HCT116 (cell line): ENCODE data around the gene PRKCZ. TPM values are rescaled to one million over a fixed set of nuclear protein-coding genes. Genes with fewer than 3 reads are reported as not detected.
"Not testable (repeated sequence)": the region's sequence is repeated elsewhere in the genome, so short reads cannot be mapped to it uniquely, and the experiment has no call there.

Experiments used
- ATAC-seq: fragments of 200-7000 bp; cut with Tn5 transposase; 2 replicates; pipeline ENCODE4 v1.9.1; 2020; ENCODE audit warnings: mild to moderate bottlenecking, moderate library complexity
- BruUV-seq: library from RNA; stranded (reverse); fragments of 400-500 nt; replicated peaks from 2 replicates; lab custom pipeline; 2021; lab: Mats Ljungman, UMichigan
- CTCF ChIA-PET: fragments of 300-600 bp; sonication (Branson Sonifier 250); formaldehyde crosslinking; loops from one replicate; lab custom pipeline; 2021; ENCODE audit warnings: antibody characterized with exemption; lab: Charles Lee
- POLR2A ChIA-PET: fragments of 300-600, 350-600 bp; sonication (Branson Sonifier 250); formaldehyde crosslinking; loops from one replicate; lab custom pipeline; 2021; ENCODE audit warnings: antibody characterized with exemption; lab: Charles Lee
- RAD21 ChIA-PET, 2 experiments: fragments of 300-600 bp; sonication (Branson Sonifier 250); formaldehyde crosslinking; loops; one replicate each; lab custom pipeline; 2023; ENCODE audit warnings: low total read pairs in 2 of 2; ENCODE audit not compliant: uncharacterized antibody in 2 of 2, unreplicated experiment in 2 of 2, low non-redundant PET in 1 of 2; lab: Charles Lee
- DNase-seq: peaks from one replicate; pipeline ENCODE4 v3.0.0-alpha.2; 2010; ENCODE audit warnings: low read depth, low spot score
- H2AFZ ChIP-seq: fragments of 200-600 bp; shearing (Covaris generic), sonication (generic); 2 replicates; pipeline ENCODE4 v1.6.1; 2017; ENCODE audit warnings: low read depth, mixed run types, mixed read lengths, antibody characterized with exemption, low read length; ENCODE audit not compliant: poor library complexity, severe bottlenecking
- H3K27ac ChIP-seq: 2 replicates; pipeline ENCODE4 v1.5.1; 2012; ENCODE audit warnings: low read depth, low read length
- H3K27me3 ChIP-seq: fragments of 200-600 bp; sonication (generic); 2 replicates; pipeline ENCODE4 v1.6.1; 2016; ENCODE audit warnings: mixed run types, low read length, mixed read lengths; ENCODE audit not compliant: insufficient read depth
- H3K36me3 ChIP-seq, 2 experiments: fragments of 200-500 bp in 1 of 2; fragments of 200-600 bp in 1 of 2; sonication (Bioruptor generic) in 1 of 2; sonication (generic) in 1 of 2; 2 replicates each; pipeline versions ENCODE4 v1.5.1 to v1.6.1; 2014 to 2016; ENCODE audit warnings: low read length in 2 of 2, inconsistent platforms in 1 of 2, mixed read lengths in 1 of 2, mixed run types in 1 of 2; ENCODE audit not compliant: insufficient read depth in 2 of 2, control insufficient read depth in 1 of 2
- H3K4me1 ChIP-seq, 2 experiments: fragments of 200-600 bp in 1 of 2; sonication (generic) in 1 of 2; 2 replicates each; pipeline versions ENCODE4 v1.5.1 to v1.6.1; 2012 to 2017; ENCODE audit warnings: low read length in 2 of 2, inconsistent platforms in 1 of 2, mild to moderate bottlenecking in 1 of 2, mixed read lengths in 1 of 2, mixed run types in 1 of 2, moderate library complexity in 1 of 2; ENCODE audit not compliant: insufficient read depth in 2 of 2, control insufficient read depth in 1 of 2
- H3K4me2 ChIP-seq: fragments of 200-600 bp; sonication (generic); 2 replicates; pipeline ENCODE4 v1.6.1; 2017; ENCODE audit warnings: mixed run types, low read length, mixed read lengths
- H3K4me3 ChIP-seq, 2 experiments: fragments of 200-600 bp in 1 of 2; sonication (generic) in 1 of 2; replicated peaks in 1 of 2; 2 replicates each; pipeline ENCODE4 v1.5.1; 2011 to 2016; ENCODE audit warnings: low read length in 2 of 2, control low read depth in 1 of 2, low read depth in 1 of 2, mild to moderate bottlenecking in 1 of 2, mixed read lengths in 1 of 2, mixed run types in 1 of 2
- H3K79me2 ChIP-seq: fragments of 200-600 bp; sonication (generic); 2 replicates; pipeline ENCODE4 v1.6.1; 2017; ENCODE audit warnings: mild to moderate bottlenecking, mixed run types, low read length, moderate library complexity, mixed read lengths; ENCODE audit not compliant: insufficient read depth
- H3K9ac ChIP-seq: fragments of 200-600 bp; sonication (generic); 2 replicates; pipeline ENCODE4 v1.6.1; 2016; ENCODE audit warnings: low read length, mixed read lengths
- H3K9me2 ChIP-seq: fragments of 200-600 bp; sonication (generic), shearing (Covaris generic); 2 replicates; pipeline ENCODE4 v1.6.1; 2017; ENCODE audit warnings: mixed run types, mild to moderate bottlenecking, moderate library complexity; ENCODE audit not compliant: insufficient read depth
- H3K9me3 ChIP-seq, 2 experiments: fragments of 200-500 bp in 1 of 2; fragments of 200-600 bp in 1 of 2; sonication (Bioruptor generic) in 1 of 2; sonication (generic) in 1 of 2; 2 replicates each; pipeline ENCODE4 v1.6.1; 2014 to 2017; ENCODE audit warnings: low read length in 2 of 2, mixed read lengths in 2 of 2, inconsistent platforms in 1 of 2, low read depth in 1 of 2, mild to moderate bottlenecking in 1 of 2, mixed run types in 1 of 2, moderate library complexity in 1 of 2; ENCODE audit not compliant: control insufficient read depth in 1 of 2, insufficient read depth in 1 of 2
- H4K20me1 ChIP-seq: fragments of 200-600 bp; sonication (generic), shearing (Covaris generic); 2 replicates; pipeline ENCODE4 v1.6.1; 2017; ENCODE audit warnings: mixed run types, mild to moderate bottlenecking, moderate library complexity; ENCODE audit not compliant: insufficient read depth
- ZFX ChIP-seq: fragments of 450-650 bp; IDR thresholded peaks from 2 replicates; pipeline ENCODE4 v1.6.1; 2017
- intact Hi-C: fragments of 100-400 bp; cut with micrococcal nuclease; formaldehyde crosslinking; loops from 2 replicates; pipeline ENCODE4 v1.10.0; 2022
- total RNA-seq: library from RNA; stranded (reverse); gene quantifications from one replicate; pipeline ENCODE4 v1.2.1, GENCODE V29; 2021; ENCODE audit not compliant: unreplicated experiment

The PRKCZ gene
- total RNA-seq, 1 experiment from 2014 or later = 46.8 TPM

DNA sequence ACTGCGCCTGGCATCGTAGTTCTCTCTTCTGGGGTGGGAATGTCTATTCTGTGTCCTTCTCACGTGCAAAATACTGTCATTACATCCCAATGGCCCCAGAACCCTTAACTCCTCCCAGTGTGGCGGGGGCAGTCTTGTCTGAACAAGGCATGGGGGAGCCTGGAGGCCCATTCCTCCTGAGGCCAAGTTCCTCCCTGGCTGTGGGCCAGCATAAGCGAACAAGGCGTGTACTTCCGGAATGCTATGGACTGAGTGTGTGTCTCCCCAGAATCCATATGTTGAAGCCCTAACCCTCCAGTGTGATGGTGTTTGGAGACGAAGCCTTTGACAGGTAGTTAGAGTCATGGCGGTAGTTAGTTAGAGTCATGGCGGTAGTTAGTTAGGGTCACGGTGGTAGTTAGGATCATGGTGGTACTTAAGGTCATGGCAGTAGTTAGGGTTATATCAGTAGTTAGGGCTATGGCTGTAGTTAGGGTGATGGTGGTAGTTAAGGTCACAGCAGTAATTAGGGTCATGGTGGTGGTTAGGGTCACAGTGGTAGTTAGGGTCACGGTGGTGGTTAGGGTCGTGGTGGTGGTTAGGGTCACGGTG, 71.0 kb downstream of the PRKCZ start:
- intact Hi-C loops = no loop called here

DNA sequence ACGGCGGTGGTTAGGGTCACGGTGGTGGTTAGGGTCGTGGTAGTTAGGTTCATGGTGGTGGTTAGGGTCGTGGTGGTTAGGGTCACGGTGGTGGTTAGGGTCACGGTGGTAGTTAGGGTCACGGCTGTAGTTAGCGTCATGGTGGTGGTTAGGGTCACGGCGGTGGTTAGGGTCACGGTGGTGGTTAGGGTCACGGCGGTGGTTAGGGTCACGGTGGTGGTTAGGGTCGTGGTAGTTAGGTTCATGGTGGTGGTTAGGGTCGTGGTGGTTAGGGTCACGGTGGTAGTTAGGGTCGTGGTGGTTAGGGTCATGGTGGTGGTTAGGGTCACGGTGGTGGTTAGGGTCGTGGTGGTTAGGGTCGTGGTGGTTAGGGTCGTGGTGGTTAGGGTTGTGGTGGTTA, 71.6 kb downstream of the PRKCZ start:
- ATAC-seq, H3K9me2 ChIP-seq, H3K4me1 ChIP-seq, BruUV-seq, RAD21 ChIA-PET, H3K27ac ChIP-seq, H3K9ac ChIP-seq, POLR2A ChIA-PET, H3K4me2 ChIP-seq, H3K79me2 ChIP-seq, H3K36me3 ChIP-seq, DNase-seq, intact Hi-C loops, H2AFZ ChIP-seq, H3K4me3 ChIP-seq, H3K27me3 ChIP-seq, CTCF ChIA-PET, H3K9me3 ChIP-seq, H4K20me1 ChIP-seq: not testable (repeated sequence)

More for the DNA sequence above, 71.0 kb downstream of the PRKCZ start:
- DNase-seq (no peak), ATAC-seq (no peak)
- TF ChIP-seq ZFX = no peak
- H3K4me1 ChIP-seq = no peaks in the 10 kb centered on the region
- no TSS peak for BruUV-seq
- no peak overlapping the region for H3K4me2 ChIP-seq
- H3K36me3 ChIP-seq = no peaks in the 10 kb centered on the region
- H3K4me3 ChIP-seq = no peak overlapping the region
- POLR2A ChIA-PET = no interaction called here
- H2AFZ ChIP-seq = no peak overlapping the region
- H4K20me1 ChIP-seq = no peaks in the 10 kb centered on the region
- H3K9ac ChIP-seq = no peak overlapping the region
- RAD21 ChIA-PET = no interaction called here
- CTCF ChIA-PET = no interaction called here
- no peaks in the 10 kb centered on the region for H3K9me2 ChIP-seq
- peaks cover 9% of the 10 kb centered on the region for H3K79me2 ChIP-seq
- no peaks in the 10 kb centered on the region for H3K9me3 ChIP-seq
- no peak overlapping the region for H3K27ac ChIP-seq
- no peaks in the 10 kb centered on the region for H3K27me3 ChIP-seq
